Skeletal muscle tissue (tissue), 5 donors: Measurements from ENCODE around the gene ACBD6. TPM values are rescaled to one million over a fixed set of nuclear protein-coding genes. Genes with fewer than 3 reads are reported as not detected.

Experiments used
- H3K27ac ChIP-seq: one replicate; pipeline ENCODE4 v1.7.0; 2013; ENCODE audit warnings: mild to moderate bottlenecking, low read depth, low read length, inconsistent platforms
- H3K27me3 ChIP-seq, 3 donors: one replicate each; pipeline ENCODE4 v1.7.0; 2013; ENCODE audit warnings: low read length in 3 of 3; ENCODE audit not compliant: control insufficient read depth in 3 of 3, insufficient read depth in 3 of 3
- H3K36me3 ChIP-seq, 3 donors: one replicate each; pipeline ENCODE4 v1.7.0; 2013; ENCODE audit warnings: low read length in 3 of 3; ENCODE audit not compliant: control insufficient read depth in 3 of 3, insufficient read depth in 3 of 3
- H3K4me1 ChIP-seq, 3 donors: one replicate each; pipeline ENCODE4 v1.7.0; 2013; ENCODE audit warnings: low read length in 3 of 3, mild to moderate bottlenecking in 3 of 3; ENCODE audit not compliant: control insufficient read depth in 3 of 3, insufficient read depth in 3 of 3
- H3K4me3 ChIP-seq, 3 donors: one replicate each; pipeline ENCODE4 v1.7.0; 2013; ENCODE audit warnings: low read length in 3 of 3
- H3K9ac ChIP-seq, 3 donors: one replicate each; pipeline ENCODE4 v1.7.0; 2013; ENCODE audit warnings: low read length in 3 of 3, mild to moderate bottlenecking in 3 of 3, moderate library complexity in 2 of 3, low read depth in 1 of 3
- H3K9me3 ChIP-seq, 3 donors: one replicate each; pipeline ENCODE4 v1.7.0; 2013; ENCODE audit warnings: low read length in 3 of 3; ENCODE audit not compliant: control insufficient read depth in 3 of 3
- small RNA-seq: library from RNA; depleted of rRNA; stranded (forward); fragments of <200 nt; gene quantifications from one replicate; pipeline ENCODE3, GENCODE V24; 2014
- total RNA-seq: library from RNA; depleted of rRNA; stranded (reverse); fragments of >200 nt; gene quantifications from one replicate; pipeline ENCODE4 v1.2.3, GENCODE V29; 2014
- donor health status: Osteomylitis.

The ACBD6 gene
- total RNA-seq, 1 donor from 2014 or later: 40.7 TPM

DNA sequence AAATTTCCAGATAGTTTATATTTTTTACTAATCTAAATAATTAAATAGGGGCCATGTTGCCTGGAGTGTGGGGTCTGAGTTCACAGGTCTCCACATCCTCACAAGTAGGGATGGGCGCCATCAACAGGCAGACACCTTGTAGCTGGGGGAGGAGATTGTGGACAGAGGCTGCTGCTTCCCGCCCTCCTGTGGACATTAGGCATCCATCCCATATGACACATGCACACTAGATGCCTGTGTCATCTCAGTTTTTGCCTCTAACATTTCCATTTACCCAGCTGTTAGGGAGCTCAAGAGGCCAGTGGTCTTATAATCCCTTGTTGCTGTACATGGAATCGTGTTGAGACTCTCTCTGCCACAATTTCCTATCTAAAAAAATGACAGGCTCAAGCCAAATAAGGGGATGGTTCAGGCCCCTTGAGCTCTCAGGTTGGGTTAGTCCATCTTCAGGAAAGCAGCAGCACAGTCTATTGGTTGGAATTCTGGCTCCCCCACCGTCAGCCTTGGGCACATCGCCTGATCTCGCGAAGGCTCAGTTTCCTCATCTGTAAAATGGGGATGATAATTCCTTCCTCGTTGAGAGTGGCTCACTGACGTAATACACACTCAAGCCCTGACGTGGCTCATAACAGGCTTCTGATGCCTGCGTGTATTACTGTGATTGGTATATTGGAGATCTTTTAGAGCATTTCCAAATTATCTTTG lies 258.7 kb downstream of the ACBD6 start:
- Histone ChIP-seq H3K36me3 (no peaks in the 10 kb centered on the region), H3K27me3 (peaks cover 44 to 59% (median 54%) of the 10 kb centered on the region in 3 donors), H3K9ac (no peak overlapping the region), H3K4me1 (no peaks in the 10 kb centered on the region), H3K9me3 (no peaks in the 10 kb centered on the region), H3K4me3 (no peak overlapping the region), H3K27ac (no peak overlapping the region)

DNA sequence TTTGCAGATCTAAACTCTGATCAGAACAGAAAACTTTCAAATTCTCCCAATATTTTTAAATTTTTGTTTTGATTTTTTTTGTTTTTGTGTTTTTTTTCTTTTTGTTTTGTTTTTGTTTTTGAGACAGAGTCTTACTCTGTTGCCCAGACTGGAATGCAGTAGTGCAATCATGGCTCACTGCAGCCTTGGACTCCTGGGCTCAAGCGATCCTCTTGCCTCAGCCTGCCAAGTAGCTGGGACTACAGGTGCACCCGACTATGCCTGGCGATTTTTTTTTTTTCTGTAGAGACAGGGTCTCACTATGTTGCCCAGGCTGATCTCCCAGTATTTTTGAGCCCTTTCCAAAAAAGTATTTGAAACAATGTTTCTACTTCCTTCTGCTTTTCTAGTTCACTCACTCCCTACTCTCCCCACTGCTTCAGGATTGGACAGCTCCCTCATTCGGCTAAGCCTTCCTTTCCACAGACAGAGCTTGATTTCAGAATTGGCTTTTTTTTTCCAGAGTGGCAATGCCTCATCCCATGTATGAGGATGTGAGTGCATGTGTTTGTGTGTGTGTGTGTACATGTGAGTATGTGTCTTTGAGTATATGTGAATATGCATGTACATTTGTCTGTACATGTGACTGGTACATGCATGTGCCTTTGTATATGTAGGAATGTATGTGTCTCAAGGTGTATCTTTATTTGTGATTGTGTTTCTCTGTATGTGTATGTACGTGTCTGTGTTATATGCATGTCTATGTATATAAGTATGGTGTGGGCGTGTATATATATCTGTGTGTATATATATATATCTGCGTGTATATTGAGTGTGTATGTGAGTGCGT lies 260.4 kb downstream of the ACBD6 start:
- no peaks in the 10 kb centered on the region for H3K4me1 ChIP-seq
- H3K36me3 ChIP-seq: no peaks in the 10 kb centered on the region
- no peak overlapping the region for H3K27ac ChIP-seq
- H3K4me3 ChIP-seq: no peak overlapping the region
- no peaks in the 10 kb centered on the region for H3K9me3 ChIP-seq
- H3K27me3 ChIP-seq: peaks cover 61 to 72% (median 68%) of the 10 kb centered on the region in 3 donors
- no peak overlapping the region for H3K9ac ChIP-seq

DNA sequence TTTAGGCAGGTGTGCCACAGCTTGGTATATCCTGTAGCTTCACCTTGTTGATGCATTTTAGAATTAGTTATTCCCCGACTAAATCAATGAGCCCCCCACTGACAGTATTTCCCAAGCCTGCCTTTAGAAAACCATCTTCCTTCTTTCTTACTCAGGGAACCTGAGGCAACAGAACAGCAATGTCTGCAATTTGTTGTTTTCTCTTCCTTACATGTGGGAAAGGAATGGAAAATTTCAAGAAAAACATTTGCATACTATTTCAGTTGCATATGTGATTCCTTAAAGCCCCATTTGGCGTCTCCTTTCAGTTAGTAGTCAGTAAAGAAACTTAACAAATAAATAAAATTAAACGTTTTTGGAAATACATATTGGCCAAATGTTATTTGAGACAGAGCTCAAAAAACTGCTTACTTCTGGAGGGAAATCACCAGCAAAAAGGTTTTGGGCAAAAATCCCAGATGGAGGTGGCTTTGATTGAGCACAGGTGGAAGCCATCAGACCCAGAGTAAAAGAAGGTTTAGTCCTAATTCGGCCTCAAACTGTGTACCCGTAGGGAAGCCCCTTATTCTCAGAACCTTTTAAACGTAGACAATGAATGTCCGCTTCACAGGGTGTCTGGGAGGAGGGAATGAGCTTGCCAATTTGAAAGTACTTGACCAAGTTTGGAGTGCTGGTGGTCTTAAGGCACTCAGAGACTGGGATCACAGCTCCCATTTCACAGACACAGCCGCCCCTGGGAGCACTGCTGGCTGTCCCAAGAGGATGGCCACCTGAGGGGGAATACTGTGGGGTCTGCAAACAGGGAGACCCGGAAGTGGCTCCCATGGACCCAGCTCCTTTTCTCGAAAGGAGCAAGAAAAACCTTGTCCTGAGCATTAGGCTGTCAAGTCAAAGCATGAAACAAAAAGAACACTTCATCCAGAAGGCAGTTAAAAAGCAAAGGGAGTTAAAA lies 263.0 kb downstream of the ACBD6 start:
- no peaks in the 10 kb centered on the region for H3K9me3 ChIP-seq

DNA sequence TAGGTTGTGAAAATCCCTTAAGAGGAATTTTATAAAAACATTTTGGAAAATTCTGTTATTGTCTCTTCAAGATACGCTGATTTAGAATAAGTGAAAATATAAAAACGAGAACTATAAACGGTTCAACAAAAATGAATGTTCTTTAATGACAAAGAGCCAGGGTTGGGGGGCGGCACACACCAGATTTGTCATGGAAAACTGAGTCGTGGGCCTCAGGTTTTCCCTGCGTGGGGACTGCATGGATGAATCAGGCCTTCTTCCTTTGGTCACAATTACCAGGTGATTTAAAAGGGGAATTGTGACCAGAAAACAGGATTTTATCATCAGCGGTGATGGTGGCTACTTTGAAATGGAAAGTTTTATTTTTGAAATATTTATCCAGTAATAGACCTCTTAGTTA lies 263.7 kb downstream of the ACBD6 start:
- Histone ChIP-seq H3K27me3 (peaks cover 88 to 91% (median 89%) of the 10 kb centered on the region in 3 donors), H3K9ac (no peak overlapping the region), H3K27ac (no peak overlapping the region), H3K4me1 (peaks cover 7 to 20% (median 18%) of the 10 kb centered on the region in 3 donors), H3K4me3 (no peak overlapping the region), H3K36me3 (no peaks in the 10 kb centered on the region), H3K9me3 (no peaks in the 10 kb centered on the region)

More for the DNA sequence above, 263.0 kb downstream of the ACBD6 start:
- H3K27me3 ChIP-seq: peaks cover 82 to 88% (median 87%) of the 10 kb centered on the region in 3 donors
- H3K4me1 ChIP-seq: peaks cover 2 to 16% (median 13%) of the 10 kb centered on the region in 3 donors
- no peak overlapping the region for H3K4me3 ChIP-seq
- H3K9ac ChIP-seq: no peak overlapping the region
- no peak overlapping the region for H3K27ac ChIP-seq
- H3K36me3 ChIP-seq: no peaks in the 10 kb centered on the region

Small RNAs within 50 kb of the gene (small RNA-seq; reads per million reads assigned to genes)
- not detected for gene MIR3121
- not detected for gene RF00019

Other genes starting within 250 kb of the ACBD6 start
- not detected for gene OVAAL, start 56.4 kb upstream of the ACBD6 start, total RNA-seq
- 13.0 TPM for gene XPR1, start 129.4 kb upstream of the ACBD6 start, total RNA-seq